A549 treated with GW870086 at 1 μM for 4 hours (cell line): ENCODE results near the gene MLX. TPM values are rescaled to one million over a fixed set of nuclear protein-coding genes. Genes with fewer than 3 reads are reported as not detected.

Source experiments
- total RNA-seq: library from RNA; stranded (reverse); fragments of 200-300 nt; extraction: Qiagen RNA extraction; gene quantifications from 5 replicates; pipeline ENCODE4 v1.2.3, GENCODE V29; 2022; ENCODE audit warnings: low read depth

MLX gene, protein sequence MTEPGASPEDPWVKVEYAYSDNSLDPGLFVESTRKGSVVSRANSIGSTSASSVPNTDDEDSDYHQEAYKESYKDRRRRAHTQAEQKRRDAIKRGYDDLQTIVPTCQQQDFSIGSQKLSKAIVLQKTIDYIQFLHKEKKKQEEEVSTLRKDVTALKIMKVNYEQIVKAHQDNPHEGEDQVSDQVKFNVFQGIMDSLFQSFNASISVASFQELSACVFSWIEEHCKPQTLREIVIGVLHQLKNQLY
- total RNA-seq, result 59.1 to 69.5 TPM (median 65.1 TPM) in 5 replicates

DNA sequence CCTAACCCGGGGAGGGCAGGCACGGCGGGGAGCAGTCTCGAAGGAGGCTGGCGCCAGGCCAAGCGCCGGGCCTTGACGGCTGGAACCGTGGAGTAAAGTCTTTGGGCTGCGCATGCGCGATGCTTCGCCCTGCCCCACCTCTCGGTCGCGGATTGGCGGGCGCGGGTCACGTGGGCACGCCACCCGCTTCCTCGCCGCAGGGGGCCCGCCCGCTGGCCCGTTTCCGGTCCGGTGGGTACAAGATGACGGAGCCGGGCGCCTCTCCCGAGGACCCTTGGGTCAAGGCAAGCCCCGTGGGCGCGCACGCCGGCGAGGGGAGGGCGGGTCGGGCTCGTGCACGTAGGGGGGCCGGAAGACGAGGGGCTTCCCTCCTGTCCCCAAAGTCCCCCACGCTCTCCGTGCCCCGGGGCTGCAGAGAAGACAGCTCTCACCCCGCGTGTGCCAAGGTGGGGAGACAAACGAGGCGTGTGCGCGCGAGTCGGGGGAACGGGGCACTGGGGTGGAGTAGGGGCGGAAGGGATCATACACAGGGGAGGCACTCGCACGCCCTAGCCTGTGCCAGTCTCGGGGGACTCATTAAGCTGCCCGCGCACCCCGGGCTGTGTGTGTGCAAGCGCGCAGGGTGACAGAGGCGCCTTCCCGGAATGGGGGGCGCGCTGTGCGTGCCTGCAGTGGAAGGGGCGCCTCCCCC lies at the start of gene MLX:
TSS of gene MLX (plus strand) at position 218 of the 691 bp plus-strand sequence. CDS start at position 243, 25 bp downstream.

GRCh38 chr17:42536048-42536371 lies 30.9 kb upstream of the MLX start, which contains the start of gene NAGLU:
Gene NAGLU (plus strand): TSS chr17:42536241. CDS start chr17:42536273, 32 bp downstream.

GRCh38 chr17:42552736-42553135 lies 14.2 kb upstream of the MLX start, which contains the start of gene HSD17B1:
Gene HSD17B1 (plus strand): TSS chr17:42552923. CDS start chr17:42552934, 11 bp downstream.

GRCh38 chr17:42561897-42562387 lies 5.0 kb upstream of the MLX start, which contains the start of gene COASY:
Gene COASY (plus strand): TSS chr17:42562148. CDS start chr17:42562623, 475 bp downstream.

DNA sequence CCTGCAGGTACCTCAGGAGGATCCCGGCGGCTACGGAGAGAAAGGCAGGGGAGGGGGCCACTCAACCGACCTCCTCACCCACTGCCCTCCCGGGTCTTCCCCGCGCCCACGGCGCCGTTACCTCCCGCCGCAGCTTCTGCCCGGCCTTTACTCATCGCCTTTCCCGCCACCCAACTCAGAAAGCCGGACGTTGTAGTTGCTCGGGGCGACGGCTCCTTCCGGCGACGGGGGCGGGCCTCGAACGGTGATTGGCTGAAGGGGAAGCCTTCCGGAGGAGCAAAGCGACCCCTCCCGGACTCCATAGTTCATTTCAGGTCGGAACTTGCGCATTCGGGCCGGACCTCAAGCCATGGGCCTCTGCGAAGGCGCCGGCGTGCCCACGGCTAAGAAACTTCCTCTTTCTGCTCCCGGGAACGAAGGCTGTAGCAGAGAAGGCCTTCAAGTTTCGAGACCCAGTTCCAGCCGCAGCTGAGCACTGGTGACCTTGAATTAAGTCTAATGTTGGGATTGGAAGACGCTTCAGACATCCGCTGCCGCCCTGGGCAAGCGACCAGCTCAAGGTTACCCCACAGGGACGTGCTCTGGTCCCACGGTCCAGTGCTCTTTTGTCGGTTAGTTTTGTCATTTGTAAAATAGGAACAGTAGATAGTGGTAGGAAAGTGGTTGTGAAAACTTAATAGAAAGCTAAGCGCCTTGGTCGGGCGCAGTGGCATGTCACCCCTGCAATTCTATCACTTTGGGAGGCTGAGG lies 10.8 kb downstream of the MLX start, which contains the start of gene PSMC3IP:
TSS of gene PSMC3IP (minus strand) at position 198 of the 750 bp plus-strand sequence. CDS start at position 155, 43 bp downstream.

DNA sequence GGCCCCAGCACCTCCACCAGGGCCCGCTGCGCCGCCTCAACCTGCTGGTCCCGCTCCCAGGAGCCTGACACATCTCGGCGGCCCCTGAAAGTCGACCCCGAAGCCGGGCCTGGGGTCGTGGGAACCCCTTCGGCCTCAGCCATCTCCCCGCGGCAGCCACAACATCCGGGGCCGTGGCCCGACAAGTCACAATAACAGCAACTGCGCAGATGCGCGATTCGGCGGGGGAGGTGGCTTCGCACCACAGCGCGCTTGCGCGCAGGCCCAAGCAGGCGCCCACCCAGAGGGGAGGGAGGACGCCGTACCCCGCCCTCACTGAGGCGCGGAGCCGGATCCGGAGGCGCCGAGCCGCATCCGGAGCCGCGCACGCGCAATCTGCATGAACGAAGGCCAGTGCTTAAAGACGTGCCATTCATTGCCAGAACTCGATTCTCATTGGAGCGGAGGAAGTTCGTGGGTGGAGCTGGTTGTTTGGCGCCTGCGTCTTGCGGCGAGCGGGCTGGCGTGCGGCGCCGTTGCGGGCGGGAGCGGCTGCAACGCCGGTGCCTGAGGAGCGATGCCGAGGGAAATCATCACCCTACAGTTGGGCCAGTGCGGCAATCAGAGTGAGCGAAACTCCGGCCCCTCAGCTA lies 42.4 kb downstream of the MLX start, which contains the start of the genes RETREG3 and TUBG1:
TSS of gene RETREG3 (minus strand) at position 193 of the 632 bp plus-strand sequence. CDS start at position 143, 50 bp downstream.
TSS of gene TUBG1 (plus strand) at position 502 of the 632 bp plus-strand sequence. CDS start at position 557, 55 bp downstream.

Other genes starting within 250 kb of the MLX start
- gene STAT3, start 178.7 kb upstream of the MLX start, total RNA-seq, result 69.4 to 84.9 TPM (median 81.2 TPM) in 5 replicates
- gene CAVIN1, start 143.8 kb upstream of the MLX start, total RNA-seq, result 377 to 438 TPM (median 432 TPM) in 5 replicates
- 33.4 to 44.5 TPM (median 40.8 TPM) in 5 replicates for gene ATP6V0A1, start 108.2 kb upstream of the MLX start, total RNA-seq
- 31.6 to 46.5 TPM (median 43.8 TPM) in 5 replicates for gene NAGLU, start 30.9 kb upstream of the MLX start, total RNA-seq
- 1.2 to 1.7 TPM (median 1.2 TPM) in 5 replicates for gene HSD17B1, start 14.2 kb upstream of the MLX start, total RNA-seq
- gene COASY, start 5.0 kb upstream of the MLX start, total RNA-seq, result 102 to 133 TPM (median 124 TPM) in 5 replicates
- gene PSMC3IP, start 10.6 kb downstream of the MLX start, total RNA-seq, result 29.3 to 35.2 TPM (median 30.5 TPM) in 5 replicates
- 24.4 to 27.7 TPM (median 26.4 TPM) in 5 replicates for gene RETREG3, start 42.3 kb downstream of the MLX start, total RNA-seq
- gene TUBG1, start 42.6 kb downstream of the MLX start, total RNA-seq, result 131 to 148 TPM (median 141 TPM) in 5 replicates
- gene TUBG2, start 92.2 kb downstream of the MLX start, total RNA-seq, result 18.8 to 25.6 TPM (median 22.8 TPM) in 5 replicates
- gene PLEKHH3, start 109.9 kb downstream of the MLX start, total RNA-seq, result 14.2 to 21.2 TPM (median 17.9 TPM) in 5 replicates
- gene CCR10, start 114.7 kb downstream of the MLX start, total RNA-seq, result 0.25 to 0.41 TPM (median 0.32 TPM) in 5 replicates
- 4.4 to 6.3 TPM (median 5.4 TPM) in 5 replicates for gene CNTNAP1, start 115.4 kb downstream of the MLX start, total RNA-seq
- gene EZH1, start 177.9 kb downstream of the MLX start, total RNA-seq, result 9.2 to 11.7 TPM (median 10.5 TPM) in 5 replicates
- gene RAMP2, start 194.1 kb downstream of the MLX start, total RNA-seq, result 0.65 to 1.7 TPM (median 1.4 TPM) in 5 replicates
- gene VPS25, start 206.3 kb downstream of the MLX start, total RNA-seq, result 121 to 129 TPM (median 125 TPM) in 5 replicates
- gene WNK4, start 213.5 kb downstream of the MLX start, total RNA-seq, result 0.90 to 1.1 TPM (median 1.0 TPM) in 5 replicates
- gene COA3, start 231.6 kb downstream of the MLX start, total RNA-seq, result 125 to 149 TPM (median 135 TPM) in 5 replicates
- gene CNTD1, start 231.8 kb downstream of the MLX start, total RNA-seq, result 0.05 to 0.08 TPM (median 0.06 TPM) in 3 of 5 replicates, not detected in the others